ENCODE data around the gene EED. TPM values are rescaled to one million over a fixed set of nuclear protein-coding genes. Genes with fewer than 3 reads are reported as not detected.
A peak's percentile ranks its signal among the peaks of the same experiment; 100 is the strongest.

EED gene
- total RNA-seq, 6 experiments from 2014 or later: 14.6 to 19.8 (median 17.1) TPM

- H3K9me3 Mint-ChIP-seq: no peaks in the 10 kb centered on the region
- H3K27ac Mint-ChIP-seq: no peak overlapping the region
- peaks cover 3% of the 10 kb centered on the region; the same call in 1 of the 2 replicates for H3K27me3 Mint-ChIP-seq (ENCODE audit: insufficient read depth)
- no peaks in the 10 kb centered on the region for H3K36me3 Mint-ChIP-seq (ENCODE audit: low read depth)
- DNase-seq: no peak
- TF ChIP-seq, protein P1, sequence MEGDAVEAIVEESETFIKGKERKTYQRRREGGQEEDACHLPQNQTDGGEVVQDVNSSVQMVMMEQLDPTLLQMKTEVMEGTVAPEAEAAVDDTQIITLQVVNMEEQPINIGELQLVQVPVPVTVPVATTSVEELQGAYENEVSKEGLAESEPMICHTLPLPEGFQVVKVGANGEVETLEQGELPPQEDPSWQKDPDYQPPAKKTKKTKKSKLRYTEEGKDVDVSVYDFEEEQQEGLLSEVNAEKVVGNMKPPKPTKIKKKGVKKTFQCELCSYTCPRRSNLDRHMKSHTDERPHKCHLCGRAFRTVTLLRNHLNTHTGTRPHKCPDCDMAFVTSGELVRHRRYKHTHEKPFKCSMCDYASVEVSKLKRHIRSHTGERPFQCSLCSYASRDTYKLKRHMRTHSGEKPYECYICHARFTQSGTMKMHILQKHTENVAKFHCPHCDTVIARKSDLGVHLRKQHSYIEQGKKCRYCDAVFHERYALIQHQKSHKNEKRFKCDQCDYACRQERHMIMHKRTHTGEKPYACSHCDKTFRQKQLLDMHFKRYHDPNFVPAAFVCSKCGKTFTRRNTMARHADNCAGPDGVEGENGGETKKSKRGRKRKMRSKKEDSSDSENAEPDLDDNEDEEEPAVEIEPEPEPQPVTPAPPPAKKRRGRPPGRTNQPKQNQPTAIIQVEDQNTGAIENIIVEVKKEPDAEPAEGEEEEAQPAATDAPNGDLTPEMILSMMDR (IDR thresholded peaks at IDR 0.05): no peak
- H3K4me3 Mint-ChIP-seq: no peak overlapping the region
- peaks cover 17% of the 10 kb centered on the region for H3K4me1 Mint-ChIP-seq (ENCODE audit: low read depth)
These were observed 14.3 kb upstream of the EED start for GRCh38 chr11:86230179-86230804.

DNA sequence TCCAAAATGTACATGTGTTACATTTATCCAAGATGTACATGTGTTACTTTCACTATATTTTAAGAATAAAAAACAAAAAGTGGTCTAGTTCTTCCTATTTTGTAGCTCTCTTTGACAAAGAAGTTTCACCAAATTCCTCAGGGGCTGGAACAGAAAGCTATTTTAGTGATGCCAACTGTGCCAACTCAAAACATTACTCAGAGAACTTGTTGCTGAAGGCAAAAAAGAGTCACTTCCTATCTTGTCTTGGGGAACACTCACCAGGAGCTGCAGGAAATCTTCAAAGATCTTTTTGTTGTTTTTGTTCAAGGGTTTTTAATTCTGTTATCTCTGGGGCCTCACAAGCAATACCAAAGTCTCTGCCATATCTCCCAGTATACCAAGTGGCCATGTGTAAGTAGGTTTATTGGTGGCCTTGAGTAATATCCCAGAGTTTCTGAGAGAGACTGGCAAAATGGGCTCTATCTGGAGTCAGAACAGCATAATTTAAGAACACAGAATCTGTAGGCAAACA lies 13.6 kb upstream of the EED start:
- Mint-ChIP-seq H3K4me3 (no peak overlapping the region), H3K4me1 (ENCODE audit: low read depth) (peaks cover 17% of the 10 kb centered on the region), H3K9me3 (no peaks in the 10 kb centered on the region), H3K27me3 (ENCODE audit: insufficient read depth) (peaks cover 3% of the 10 kb centered on the region; the same call in 1 of the 2 replicates), H3K27ac (peak overlapping the region; percentile 20), H3K36me3 (ENCODE audit: low read depth) (no peaks in the 10 kb centered on the region)
- TF ChIP-seq, protein P1 (IDR thresholded peaks at IDR 0.05): no peak
- DNase-seq: peak; percentile 25

DNA sequence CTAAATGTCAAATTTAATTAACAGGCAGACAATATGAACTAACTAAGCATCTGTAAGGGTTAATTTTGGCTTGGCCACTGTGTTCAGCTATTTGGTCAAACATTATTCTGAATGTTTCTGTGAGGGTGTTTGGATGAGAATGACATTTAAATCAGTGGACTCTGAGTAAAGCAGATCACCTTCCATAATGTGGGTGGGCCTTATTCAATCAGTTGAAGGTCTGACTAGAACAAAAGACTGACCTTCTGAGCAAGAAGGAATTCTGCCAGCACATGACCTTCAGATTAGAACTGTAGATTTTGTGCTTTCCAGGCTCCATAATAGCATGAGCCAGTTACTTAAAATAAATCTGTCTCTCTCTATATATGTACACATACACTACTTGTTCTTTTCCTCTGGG lies 12.0 kb upstream of the EED start:
- peaks cover 3% of the 10 kb centered on the region; the same call in 1 of the 2 replicates for H3K27me3 Mint-ChIP-seq (ENCODE audit: insufficient read depth)
- H3K36me3 Mint-ChIP-seq (ENCODE audit: low read depth): no peaks in the 10 kb centered on the region
- no peak overlapping the region for H3K27ac Mint-ChIP-seq
- DNase-seq: no peak
- no peaks in the 10 kb centered on the region for H3K9me3 Mint-ChIP-seq
- TF ChIP-seq, protein P1 (IDR thresholded peaks at IDR 0.05): no peak
- peaks cover 17% of the 10 kb centered on the region for H3K4me1 Mint-ChIP-seq (ENCODE audit: low read depth)
- H3K4me3 Mint-ChIP-seq: no peak overlapping the region

- Mint-ChIP-seq H3K27ac (no peak overlapping the region), H3K4me3 (no peak overlapping the region), H3K36me3 (ENCODE audit: low read depth) (no peaks in the 10 kb centered on the region), H3K9me3 (no peaks in the 10 kb centered on the region), H3K4me1 (ENCODE audit: low read depth) (peaks cover 17% of the 10 kb centered on the region), H3K27me3 (ENCODE audit: insufficient read depth) (peaks cover 3% of the 10 kb centered on the region; the same call in 1 of the 2 replicates)
- DNase-seq: no peak
- TF ChIP-seq, protein P1 (IDR thresholded peaks at IDR 0.05): no peak
These were observed 9.6 kb upstream of the EED start for GRCh38 chr11:86234831-86235461.

DNA sequence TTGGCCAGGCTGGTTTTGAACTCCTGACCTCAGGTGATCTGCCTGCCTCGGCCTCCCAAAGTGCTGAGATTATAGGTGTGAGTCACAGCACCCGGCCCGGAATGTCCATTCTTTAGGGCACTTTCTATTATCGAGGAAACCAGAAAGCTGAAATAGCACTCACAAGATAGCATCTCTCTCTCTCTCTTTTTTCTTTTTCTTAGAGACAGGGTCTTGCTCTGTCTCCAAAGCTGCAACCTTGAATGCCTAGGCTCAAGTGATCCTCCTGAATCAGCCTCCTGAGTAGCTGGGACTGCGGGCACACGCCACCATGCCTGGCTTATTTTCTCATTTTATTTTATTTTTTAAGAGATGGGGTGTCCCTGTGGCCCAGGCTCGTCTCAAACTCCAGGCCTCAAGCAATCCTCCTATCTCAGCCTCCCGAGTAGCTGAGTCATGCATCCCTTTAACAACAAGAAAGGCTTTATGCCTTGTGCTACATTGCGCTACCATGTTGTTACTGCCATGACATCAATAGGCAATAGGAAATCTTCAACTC lies 7.2 kb upstream of the EED start:
- no peak for DNase-seq
- Mint-ChIP-seq H3K36me3 (ENCODE audit: low read depth) (no peaks in the 10 kb centered on the region), H3K4me3 (no peak overlapping the region), H3K9me3 (no peaks in the 10 kb centered on the region), H3K27me3 (ENCODE audit: insufficient read depth) (peaks cover 3% of the 10 kb centered on the region), H3K4me1 (ENCODE audit: low read depth) (no peaks in the 10 kb centered on the region), H3K27ac (no peak overlapping the region)
- TF ChIP-seq, protein P1 (IDR thresholded peaks at IDR 0.05): no peak
